HFFc6 (cell line): ENCODE measurements around the gene FAM163A. TPM values are rescaled to one million over a fixed set of nuclear protein-coding genes. Genes with fewer than 3 reads are reported as not detected.

Experiments used
- DNase-seq: peaks from one replicate; pipeline ENCODE4 v3.0.0-alpha.2; 2018
- H3K27ac Mint-ChIP-seq: 2 replicates; pipeline ENCODE4 v1.8.0; 2020; ENCODE audit warnings: mild to moderate bottlenecking, mixed read lengths
- H3K27me3 Mint-ChIP-seq: 2 replicates; pipeline ENCODE4 v1.8.0; 2021; ENCODE audit warnings: mild to moderate bottlenecking, moderate library complexity, mixed read lengths; ENCODE audit not compliant: insufficient read depth
- H3K36me3 Mint-ChIP-seq: 2 replicates; pipeline ENCODE4 v1.8.0; 2021; ENCODE audit warnings: low read depth, mixed read lengths
- H3K4me1 Mint-ChIP-seq: 2 replicates; pipeline ENCODE4 v1.8.0; 2020; ENCODE audit warnings: low read depth, mixed read lengths
- H3K4me3 Mint-ChIP-seq: 2 replicates; pipeline ENCODE4 v1.8.0; 2020; ENCODE audit warnings: mild to moderate bottlenecking, moderate library complexity, mixed read lengths
- H3K9me3 Mint-ChIP-seq: 2 replicates; pipeline ENCODE4 v1.8.0; 2020; ENCODE audit warnings: mild to moderate bottlenecking, mixed read lengths
- CTCF ChIP-seq: fragments of 200-600 bp; sonication (generic); IDR thresholded peaks from 2 replicates; pipeline ENCODE4 v1.5.0; 2021; ENCODE audit warnings: antibody characterized with exemption, mild to moderate bottlenecking
- total RNA-seq, 6 experiments: library from RNA; stranded (reverse); fragmentation: NEBNext Ultra II Directional; extraction: Animal tissue kit (Norgen Biotek cat#: 25700); gene quantifications; 2 replicates in 1 of 6; 3 replicates in 5 of 6; pipeline ENCODE4 v1.2.3, GENCODE V29; 2021

The FAM163A gene
- total RNA-seq, 6 experiments from 2014 or later = not detected

DNA sequence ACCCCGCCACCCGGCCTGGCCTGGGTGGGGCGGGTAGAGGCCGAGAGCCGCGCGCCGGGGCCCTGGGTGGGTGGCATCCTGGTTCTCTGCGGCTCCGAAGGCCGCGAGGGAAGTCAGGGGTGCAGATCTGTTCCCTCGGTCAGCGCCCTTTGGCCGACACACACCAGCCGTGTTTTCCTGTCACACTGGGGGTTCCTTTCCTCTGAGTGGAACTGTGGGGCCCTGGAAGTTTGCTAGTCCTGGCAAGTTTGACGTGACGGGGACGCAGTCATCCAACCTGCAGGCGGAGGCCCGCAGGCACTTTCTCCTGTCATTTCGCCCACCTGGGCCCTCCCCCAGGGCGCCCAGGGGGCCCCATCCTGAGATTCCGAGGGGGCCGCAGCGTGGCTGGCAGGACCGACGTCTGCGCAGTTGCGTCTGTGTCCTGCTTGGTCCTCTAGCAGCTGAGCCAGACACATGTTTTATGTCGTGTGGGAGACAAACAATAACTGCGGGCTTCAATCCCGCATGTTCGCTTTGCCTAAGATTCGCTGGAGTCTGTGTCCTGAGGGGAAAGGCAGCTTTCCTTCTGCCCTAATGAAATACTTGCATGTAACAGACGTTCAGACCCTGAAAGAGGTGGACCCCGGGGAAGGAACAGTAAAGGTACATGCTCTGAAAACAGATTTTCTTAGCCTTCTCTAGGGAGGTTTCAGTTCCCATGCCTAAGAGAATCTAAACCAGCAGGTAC, 1.5 kb downstream of the FAM163A start:
- H3K4me3 Mint-ChIP-seq = no peak overlapping the region
- H3K27ac Mint-ChIP-seq = no peak overlapping the region
- no peak for TF ChIP-seq CTCF
- no peak for DNase-seq
- no peaks in the 10 kb centered on the region for H3K9me3 Mint-ChIP-seq
- H3K27me3 Mint-ChIP-seq = peaks cover 58% of the 10 kb centered on the region
- no peaks in the 10 kb centered on the region for H3K4me1 Mint-ChIP-seq
- H3K36me3 Mint-ChIP-seq = no peaks in the 10 kb centered on the region

- no peaks in the 10 kb centered on the region for H3K4me1 Mint-ChIP-seq
- no peak overlapping the region for H3K27ac Mint-ChIP-seq
- TF ChIP-seq CTCF = no peak
- H3K36me3 Mint-ChIP-seq = no peaks in the 10 kb centered on the region
- H3K27me3 Mint-ChIP-seq = peaks cover 52% of the 10 kb centered on the region
- no peak for DNase-seq
- no peaks in the 10 kb centered on the region for H3K9me3 Mint-ChIP-seq
- H3K4me3 Mint-ChIP-seq = no peak overlapping the region
Measured at GRCh38 chr1:179745131-179745611, 2.1 kb downstream of the FAM163A start.

DNA sequence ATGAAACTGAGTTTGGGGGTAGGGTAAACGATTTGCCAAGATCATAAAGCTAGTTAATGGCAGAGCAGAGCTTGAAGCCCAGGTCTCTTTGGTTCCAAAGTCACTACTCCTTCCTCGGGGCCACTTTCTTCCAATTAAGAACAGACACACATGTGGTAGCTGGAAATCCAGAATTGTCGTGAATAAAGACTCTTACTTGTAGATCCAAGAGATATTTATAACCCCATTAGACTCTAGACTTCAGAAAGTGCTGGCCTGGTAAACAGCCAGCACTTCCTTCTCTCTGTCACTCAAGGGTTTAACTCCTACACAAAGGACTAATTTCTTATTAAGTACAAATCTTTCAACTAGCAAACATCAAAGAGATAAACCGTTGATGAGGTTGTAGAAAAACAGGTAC, 2.7 kb downstream of the FAM163A start:
- peaks cover 3% of the 10 kb centered on the region; the same call in 1 of the 2 replicates for H3K36me3 Mint-ChIP-seq
- H3K27ac Mint-ChIP-seq = no peak overlapping the region

DNA sequence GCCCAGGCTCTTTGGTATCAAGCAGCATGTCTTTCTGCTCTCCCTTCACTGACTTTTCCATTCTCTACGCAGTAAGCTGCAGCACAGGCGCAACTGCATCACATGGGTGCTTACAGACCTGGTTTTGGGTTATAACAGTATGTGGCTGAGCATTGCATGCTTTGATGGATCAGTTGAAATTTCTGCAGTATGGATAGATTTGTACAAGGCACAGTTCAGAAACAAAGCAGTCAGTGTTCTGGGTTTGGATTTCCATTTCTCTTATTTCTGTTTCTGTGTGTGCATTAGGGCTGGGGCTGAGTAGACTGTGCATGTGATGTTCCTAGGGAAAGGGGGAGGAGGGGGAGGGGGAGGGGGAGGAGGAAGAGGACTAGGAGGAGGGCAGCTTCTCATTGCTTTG, 4.5 kb downstream of the FAM163A start:
- Mint-ChIP-seq H3K4me3 (no peak overlapping the region), H3K9me3 (peaks cover 11% of the 10 kb centered on the region), H3K27ac (no peak overlapping the region), H3K36me3 (peaks cover 11% of the 10 kb centered on the region; the same call in 1 of the 2 replicates), H3K4me1 (no peaks in the 10 kb centered on the region; the same call in 1 of the 2 replicates), H3K27me3 (peaks cover 39% of the 10 kb centered on the region)
- DNase-seq = no peak
- TF ChIP-seq CTCF = no peak

More for the DNA sequence above, 2.7 kb downstream of the FAM163A start:
- H3K4me1 Mint-ChIP-seq = no peaks in the 10 kb centered on the region
- no peak for DNase-seq
- H3K4me3 Mint-ChIP-seq = no peak overlapping the region
- H3K27me3 Mint-ChIP-seq = peaks cover 50% of the 10 kb centered on the region
- no peak for TF ChIP-seq CTCF
- peaks cover 2% of the 10 kb centered on the region; the same call in 1 of the 2 replicates for H3K9me3 Mint-ChIP-seq

GRCh38 chr1:179748772-179749171, 5.7 kb downstream of the FAM163A start:
- Mint-ChIP-seq H3K4me3 (no peak overlapping the region), H3K36me3 (peaks cover 11% of the 10 kb centered on the region; the same call in 1 of the 2 replicates), H3K27ac (no peak overlapping the region), H3K4me1 (peaks cover 10% of the 10 kb centered on the region), H3K27me3 (peaks cover 34% of the 10 kb centered on the region), H3K9me3 (peaks cover 11% of the 10 kb centered on the region)
- no peak for DNase-seq
- no peak for TF ChIP-seq CTCF
